ENCODE results near the gene SECISBP2.

Gene SECISBP2

GRCh38 chr9:89309166-89309565 lies 9.1 kb upstream of the SECISBP2 start:
- no peak overlapping the region for H3K27ac ChIP-seq
- no peak overlapping the region for H3K4me3 ChIP-seq
- no peak overlapping the region for H3K9ac ChIP-seq
- TF ChIP-seq Cebpa-rat (IDR thresholded peaks at IDR 0.05), result no peak
- 0 out of 2 replicates have a peak, but pooled peaks cover 4% of the 10 kb centered on the region for H3K36me3 ChIP-seq
- peak overlapping the region; percentile 91 for H3K4me2 ChIP-seq
- H4K20me1 ChIP-seq, result peaks cover 29% of the 10 kb centered on the region
- H3K4me1 ChIP-seq, result peaks cover 34% of the 10 kb centered on the region
- no peaks in the 10 kb centered on the region for H3K27me3 ChIP-seq
- H3K9me3 ChIP-seq, result no peaks in the 10 kb centered on the region

DNA sequence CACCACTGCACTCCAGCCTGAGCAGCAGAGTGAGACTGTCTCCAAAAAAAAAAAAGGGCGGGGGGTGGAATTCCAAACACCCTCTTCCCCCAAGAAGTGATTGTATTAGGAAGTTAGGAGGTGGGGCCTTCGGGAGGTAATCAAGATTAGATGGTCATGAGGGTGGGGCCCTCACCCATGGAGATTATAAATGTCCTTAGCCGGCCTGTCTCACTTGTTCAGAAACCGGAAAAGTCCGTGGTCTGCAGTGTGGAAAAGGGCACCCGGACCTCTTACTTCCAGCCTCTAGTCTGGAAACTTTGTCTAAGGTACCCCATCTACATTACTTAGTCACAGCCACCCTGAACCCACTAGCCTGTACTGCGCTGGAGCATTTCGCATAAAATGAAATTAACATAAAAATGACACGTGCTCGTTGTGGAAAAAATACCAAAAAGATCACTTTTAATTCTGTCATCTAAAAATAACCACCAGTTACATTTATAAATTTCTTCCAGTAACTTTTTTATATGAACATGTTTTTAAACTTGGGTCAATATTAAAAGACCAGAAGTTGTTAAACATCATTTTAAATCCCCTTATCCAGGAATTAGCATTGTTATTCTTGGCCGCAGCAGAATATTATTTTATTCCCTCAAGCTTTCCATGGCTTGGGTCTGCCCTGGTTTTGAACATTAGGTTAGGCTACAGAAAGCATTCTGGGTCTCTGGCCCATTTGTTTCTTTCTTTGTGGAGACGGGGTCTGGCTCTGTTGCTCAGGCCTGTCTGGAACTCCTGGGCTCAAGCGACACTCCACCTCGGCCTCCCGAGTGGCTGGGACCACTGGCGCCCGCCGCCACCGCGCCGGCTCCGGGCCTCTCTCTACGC lies 8.5 kb upstream of the SECISBP2 start:
- Histone ChIP-seq H3K4me2 (peak overlapping the region; percentile 91), H4K20me1 (peaks cover 36% of the 10 kb centered on the region), H3K4me3 (peak overlapping the region; percentile 93), H3K9ac (peak overlapping the region; percentile 97), H3K27me3 (no peaks in the 10 kb centered on the region), H3K27ac (peak overlapping the region; percentile 100), H3K9me3 (no peaks in the 10 kb centered on the region), H3K36me3 (peaks cover 9% of the 10 kb centered on the region; the same call in 1 of the 2 replicates), H3K4me1 (peaks cover 41% of the 10 kb centered on the region)
- TF ChIP-seq Cebpa-rat (IDR thresholded peaks at IDR 0.05), result no peak

DNA sequence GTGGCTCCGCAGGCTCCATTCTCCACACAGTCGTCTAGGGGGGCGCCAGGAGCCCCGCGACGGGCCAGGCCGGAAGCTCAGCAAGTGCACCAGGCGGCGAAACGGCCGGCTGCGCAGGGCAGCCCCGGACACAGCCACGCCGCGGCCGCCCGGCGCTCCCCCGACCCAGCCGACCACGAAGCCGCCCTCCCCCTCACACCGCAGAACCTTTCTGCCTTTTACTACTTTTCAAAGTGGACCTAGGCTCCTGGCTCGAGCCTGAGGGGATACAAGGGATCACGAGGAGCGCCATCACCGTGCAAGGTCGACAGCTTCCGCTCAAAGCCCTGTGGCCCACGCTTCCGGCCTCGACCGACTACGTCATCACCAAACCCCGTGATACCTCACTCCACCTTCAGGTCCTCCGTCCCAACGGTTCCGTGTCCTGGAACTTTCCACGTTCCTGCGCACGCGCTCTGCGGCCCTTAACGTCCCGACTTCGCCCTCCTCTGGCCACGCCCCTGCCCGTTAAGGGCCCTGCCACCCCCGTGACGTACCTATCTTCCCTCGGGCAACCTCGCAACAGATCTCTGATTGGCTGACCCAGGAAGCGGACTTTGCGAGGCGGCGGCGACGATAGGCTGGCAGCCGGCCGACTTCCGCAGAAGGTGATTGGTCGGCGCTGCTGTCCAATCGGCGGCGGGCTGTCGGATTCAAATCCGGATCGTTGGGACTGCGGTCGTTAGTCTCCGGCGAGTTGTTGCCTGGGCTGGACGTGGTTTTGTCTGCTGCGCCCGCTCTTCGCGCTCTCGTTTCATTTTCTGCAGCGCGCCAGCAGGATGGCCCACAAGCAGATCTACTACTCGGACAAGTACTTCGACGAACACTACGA lies 7.6 kb upstream of the SECISBP2 start, which contains the start of gene CKS2:
Gene CKS2, plus strand, starts transcription at position 721 of the 871 bp plus-strand sequence. Its CDS starts 98 bp downstream, at position 819.
- Histone ChIP-seq H3K4me1 (peaks cover 44% of the 10 kb centered on the region), H3K36me3 (peaks cover 15% of the 10 kb centered on the region; the same call in 1 of the 2 replicates), H3K27me3 (no peaks in the 10 kb centered on the region), H3K4me2 (peak within 1 kb of the TSS; percentile 97), H3K27ac (peak within 1 kb of the TSS; percentile 100), H3K4me3 (peak within 1 kb of the TSS; percentile 93), H4K20me1 (peaks cover 41% of the 10 kb centered on the region), H3K9me3 (no peaks in the 10 kb centered on the region), H3K9ac (peak within 1 kb of the TSS; percentile 98)
- no peak for TF ChIP-seq Cebpa-rat (IDR thresholded peaks at IDR 0.05)

DNA sequence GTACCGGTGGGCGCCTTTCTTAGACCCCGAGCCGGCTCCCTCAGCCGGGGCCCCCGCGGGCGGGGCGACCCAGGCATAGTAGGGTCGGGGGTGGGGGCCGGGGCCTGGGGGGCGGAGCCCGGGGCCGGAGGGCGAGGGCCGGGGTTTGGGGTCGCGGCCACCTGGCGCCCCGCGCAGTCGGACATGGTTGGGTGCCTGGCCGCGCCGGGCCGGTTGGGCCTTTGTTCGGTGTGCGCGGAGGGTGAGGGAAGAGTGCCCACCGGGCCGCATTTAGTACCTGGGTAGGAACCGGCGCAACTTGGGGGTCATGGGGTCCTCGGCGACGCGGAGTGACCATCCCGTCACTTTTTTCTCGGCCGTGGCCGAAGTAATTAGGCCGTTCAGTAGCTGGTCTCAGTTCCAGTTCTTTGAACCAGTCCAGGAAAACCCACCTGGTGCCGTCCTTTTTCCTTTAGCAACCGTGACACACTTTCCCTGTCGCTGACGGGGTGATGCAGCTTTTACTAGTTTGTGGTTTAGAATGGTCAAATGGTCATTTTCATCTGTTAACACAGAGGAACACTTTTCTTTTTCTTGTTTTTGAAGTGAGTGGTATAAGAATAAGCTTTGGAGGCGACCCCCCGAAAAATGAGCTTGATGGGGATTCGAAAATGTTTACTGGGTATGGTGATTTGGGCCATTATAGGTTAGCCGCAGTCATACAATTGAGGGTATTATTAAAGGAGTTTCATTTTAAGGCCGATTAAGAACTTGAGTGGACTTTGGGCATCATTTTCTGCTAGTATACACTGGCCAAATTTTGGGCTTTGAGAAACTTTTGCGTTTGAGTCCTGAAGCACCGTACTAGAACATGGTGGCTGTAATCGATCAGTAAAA lies 6.7 kb upstream of the SECISBP2 start:
- Histone ChIP-seq H3K4me3 (peak overlapping the region; percentile 93), H3K9ac (peak overlapping the region; percentile 98), H3K9me3 (no peaks in the 10 kb centered on the region), H4K20me1 (peaks cover 41% of the 10 kb centered on the region), H3K27ac (peak overlapping the region; percentile 94), H3K4me2 (peak overlapping the region; percentile 97), H3K27me3 (no peaks in the 10 kb centered on the region), H3K4me1 (peaks cover 38% of the 10 kb centered on the region), H3K36me3 (peaks cover 23% of the 10 kb centered on the region; the same call in 1 of the 2 replicates)
- no peak for TF ChIP-seq Cebpa-rat (IDR thresholded peaks at IDR 0.05)

DNA sequence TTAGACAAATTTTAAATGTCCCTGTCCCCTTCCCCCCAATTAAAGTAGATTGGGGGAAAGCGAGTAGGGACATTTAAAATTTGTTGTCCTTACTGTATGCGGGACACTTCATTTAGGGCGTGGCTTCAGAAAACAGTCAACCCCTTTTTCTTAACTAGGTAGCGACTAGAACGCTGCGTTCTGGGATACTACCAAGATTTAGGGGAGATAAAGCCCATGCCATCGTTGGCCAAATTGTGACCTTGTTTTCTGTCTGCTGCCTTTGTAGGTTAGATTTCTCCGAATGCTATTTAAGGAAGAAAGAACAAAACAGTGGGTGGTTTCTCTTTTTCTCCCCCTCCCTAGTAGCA lies 6.1 kb upstream of the SECISBP2 start:
- Histone ChIP-seq H3K9me3 (no peaks in the 10 kb centered on the region), H3K4me2 (peak overlapping the region; percentile 97), H3K36me3 (peaks cover 29% of the 10 kb centered on the region), H3K9ac (peak overlapping the region; percentile 98), H3K27me3 (no peaks in the 10 kb centered on the region), H3K4me3 (peak overlapping the region; percentile 93), H3K27ac (peak overlapping the region; percentile 94), H4K20me1 (peaks cover 41% of the 10 kb centered on the region), H3K4me1 (peaks cover 41% of the 10 kb centered on the region)
- no peak for TF ChIP-seq Cebpa-rat (IDR thresholded peaks at IDR 0.05)

DNA sequence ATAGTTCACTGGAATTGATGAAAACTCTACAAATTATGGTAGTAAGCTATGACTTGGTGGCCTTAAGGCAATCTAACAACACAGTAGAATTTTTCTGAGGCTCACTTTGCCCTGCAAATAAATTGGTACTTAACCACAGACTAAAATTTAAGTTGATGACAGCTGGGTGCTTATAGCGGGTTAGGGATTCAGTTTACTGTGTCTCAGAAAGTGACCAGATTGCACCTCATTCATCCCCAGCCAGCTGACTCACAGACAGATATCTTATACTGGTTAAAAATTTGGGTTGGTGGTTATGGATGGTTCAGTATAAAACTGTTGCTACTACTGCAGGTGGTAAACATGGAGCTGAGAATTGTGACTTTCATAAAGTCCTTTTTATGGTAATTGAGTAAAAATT lies 4.5 kb upstream of the SECISBP2 start:
- Histone ChIP-seq H3K27me3 (no peaks in the 10 kb centered on the region), H3K4me1 (peaks cover 49% of the 10 kb centered on the region), H3K27ac (peak overlapping the region; percentile 94), H3K36me3 (peaks cover 37% of the 10 kb centered on the region), H4K20me1 (peaks cover 41% of the 10 kb centered on the region), H3K4me2 (peak overlapping the region; percentile 97), H3K9ac (peak overlapping the region; percentile 98), H3K4me3 (peak overlapping the region; percentile 93), H3K9me3 (no peaks in the 10 kb centered on the region)
- TF ChIP-seq Cebpa-rat (IDR thresholded peaks at IDR 0.05), result no peak

- no peak for TF ChIP-seq Cebpa-rat (IDR thresholded peaks at IDR 0.05)
- H3K27me3 ChIP-seq, result no peaks in the 10 kb centered on the region
- peak overlapping the region; percentile 98 for H3K9ac ChIP-seq
- H3K27ac ChIP-seq, result peak overlapping the region; percentile 28
- H3K4me2 ChIP-seq, result peak overlapping the region; percentile 97
- peaks cover 44% of the 10 kb centered on the region for H3K4me1 ChIP-seq
- peaks cover 37% of the 10 kb centered on the region for H3K36me3 ChIP-seq
- peaks cover 41% of the 10 kb centered on the region for H4K20me1 ChIP-seq
- H3K4me3 ChIP-seq, result peak overlapping the region; percentile 93
- H3K9me3 ChIP-seq, result no peaks in the 10 kb centered on the region
These were observed 3.3 kb upstream of the SECISBP2 start for GRCh38 chr9:89314955-89315354.

GRCh38 chr9:89315482-89315881 lies 2.8 kb upstream of the SECISBP2 start:
- no peaks in the 10 kb centered on the region for H3K27me3 ChIP-seq
- H3K4me2 ChIP-seq, result no peak overlapping the region
- H3K27ac ChIP-seq, result no peak overlapping the region
- H3K9me3 ChIP-seq, result no peaks in the 10 kb centered on the region
- H3K4me1 ChIP-seq, result peaks cover 47% of the 10 kb centered on the region
- peaks cover 37% of the 10 kb centered on the region for H3K36me3 ChIP-seq
- TF ChIP-seq Cebpa-rat (IDR thresholded peaks at IDR 0.05), result no peak
- H4K20me1 ChIP-seq, result peaks cover 41% of the 10 kb centered on the region
- H3K4me3 ChIP-seq, result no peak overlapping the region
- H3K9ac ChIP-seq, result no peak overlapping the region

DNA sequence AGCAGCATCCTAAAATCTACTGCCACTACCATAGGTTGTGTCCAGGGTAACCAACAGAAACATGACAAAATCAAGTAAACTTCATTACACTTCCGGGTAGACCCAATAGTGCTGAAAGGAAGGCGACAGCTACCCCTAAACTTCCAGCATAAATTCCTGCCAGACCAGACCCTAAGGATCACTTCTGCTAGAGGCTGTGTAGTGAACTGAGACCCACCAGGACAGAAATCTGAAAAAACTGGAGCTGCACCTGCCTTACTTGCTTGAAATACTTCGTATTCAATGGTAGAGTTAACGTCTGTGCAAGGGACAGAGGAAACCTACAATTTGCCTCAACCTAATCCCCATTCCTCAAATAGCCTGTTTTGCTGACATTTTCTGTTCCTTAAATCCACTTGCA lies 1.0 kb upstream of the SECISBP2 start:
- Histone ChIP-seq H3K9me3 (no peaks in the 10 kb centered on the region), H3K27me3 (no peaks in the 10 kb centered on the region), H4K20me1 (peaks cover 38% of the 10 kb centered on the region), H3K36me3 (peaks cover 48% of the 10 kb centered on the region), H3K4me3 (no peak overlapping the region), H3K4me2 (peak overlapping the region; percentile 91), H3K4me1 (peaks cover 52% of the 10 kb centered on the region), H3K9ac (peak overlapping the region; percentile 99; the same call in 1 of the 2 replicates), H3K27ac (peak overlapping the region; percentile 99)
- no peak for TF ChIP-seq Cebpa-rat (IDR thresholded peaks at IDR 0.05)
